Right cardiac atrium (tissue), 5 donors: ENCODE results near the gene POC1A. TPM values are rescaled to one million over a fixed set of nuclear protein-coding genes. Genes with fewer than 3 reads are reported as not detected.

Experiments
- ATAC-seq, 2 donors: fragments of 200-7000 bp; cut with Tn5 transposase; one replicate each; pipeline versions ENCODE4 v1.8.0 to v1.9.1; 2020; ENCODE audit warnings: moderate library complexity in 2 of 2, mild to moderate bottlenecking in 1 of 2
- DNase-seq, 3 donors: peaks; one replicate each; pipeline ENCODE4 v3.0.0-alpha.2; 2020
- H3K27ac ChIP-seq: one replicate; pipeline ENCODE4 v1.5.1; 2013; ENCODE audit warnings: mild to moderate bottlenecking, low read length, control low read depth, moderate library complexity
- H3K27me3 ChIP-seq: one replicate; pipeline ENCODE4 v1.6.1; 2013; ENCODE audit not compliant: control insufficient read depth, insufficient read depth
- H3K4me1 ChIP-seq: one replicate; pipeline ENCODE4 v1.6.1; 2013; ENCODE audit warnings: low read length; ENCODE audit not compliant: control insufficient read depth, insufficient read depth
- H3K4me3 ChIP-seq: one replicate; pipeline ENCODE4 v1.5.1; 2013; ENCODE audit warnings: low read length, control low read depth
- H3K9me3 ChIP-seq: one replicate; pipeline ENCODE4 v1.6.1; 2013; ENCODE audit warnings: low read length; ENCODE audit not compliant: control insufficient read depth
- WGBS: extraction: QIAGEN DNeasy Blood & Tissue Kit; methylation state at CpG from one replicate; pipeline ENCODE4 v1.1.7; 2013; 5-methylcytosine and 5-hydroxymethylcytosine counted together
- intact Hi-C, 4 donors: fragments of 100-400 bp; cut with DNase I; formaldehyde crosslinking; loops; one replicate each; pipeline versions ENCODE4 v1.11.0 to v1.14.0; 2022 to 2023
- polyA plus RNA-seq: library from polyadenylated mRNA; stranded (reverse); fragments of 200-250 nt; gene quantifications from one replicate; pipeline ENCODE4 v1.2.3, GENCODE V29; 2013
- total RNA-seq, 4 donors: library from RNA; stranded (reverse); fragmentation: NEBNext Ultra II Directional; extraction: Animal tissue kit (Norgen Biotek cat#: 25700); gene quantifications; one replicate each; pipeline ENCODE4 v1.2.1, GENCODE V29; 2021
- donor health status: healthy with polysubstance abuse.
- donor health status: DM: no; HTN: yes; CAD: no.
- donor health status: DM: no; HTN: no; CAD: no.
- donor health status: DM: no; HTN: yes; CAD: no; lungs with severe emphysema.
- donor health status: DM: yes; HTN: yes; CAD: no.

The POC1A gene
- total and polyA plus RNA-seq, 5 donors = 0.75 to 1.4 (median 1.2) TPM

DNA sequence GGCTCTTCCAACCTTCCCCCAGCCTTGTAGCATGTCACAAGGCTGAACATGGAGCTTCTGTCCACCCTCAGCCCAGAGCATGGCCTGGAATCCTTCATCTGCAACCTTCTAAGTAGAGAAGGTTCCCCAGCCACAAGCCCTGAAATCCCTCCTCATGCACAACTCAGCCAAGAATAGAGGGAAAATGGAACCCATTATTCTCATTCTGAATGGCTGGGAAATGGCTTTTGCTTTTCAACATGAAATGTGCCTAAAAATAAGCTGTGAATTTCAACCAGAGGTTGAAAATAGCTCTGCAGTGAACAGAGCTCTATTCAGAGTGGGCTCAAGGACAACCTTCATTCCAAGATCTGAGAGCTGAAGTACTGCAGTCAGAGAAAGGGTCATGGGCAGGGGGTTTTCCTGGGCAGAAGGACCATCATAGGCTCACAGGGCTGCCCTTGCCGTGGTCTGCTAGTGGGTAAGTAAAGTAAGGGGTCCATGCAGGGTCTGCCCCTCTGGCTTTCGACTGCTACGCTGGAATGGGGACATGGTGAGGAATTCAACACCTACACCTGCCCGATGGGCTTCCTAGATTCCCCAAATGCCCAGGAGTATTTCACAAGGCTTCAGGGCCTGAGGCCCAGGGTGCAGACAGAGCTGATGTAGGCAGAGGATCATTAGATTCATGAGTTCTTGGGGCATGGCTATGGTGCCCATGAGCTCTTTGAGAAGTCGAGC is 35.9 kb downstream of the POC1A start:
- 91% methylated on average over 5 of the region's 5 CpGs for WGBS
- Histone ChIP-seq H3K4me1 (peaks cover 15% of the 10 kb centered on the region), H3K27me3 (no peaks in the 10 kb centered on the region), H3K4me3 (no peak overlapping the region), H3K27ac (peak overlapping the region; percentile 18), H3K9me3 (no peaks in the 10 kb centered on the region)
- DNase-seq (no peak), ATAC-seq (no peak)
- intact Hi-C loops = no loop called here

GRCh38 chr3:52117537-52117936 is 36.7 kb downstream of the POC1A start:
- H3K27me3 ChIP-seq = no peaks in the 10 kb centered on the region
- no peak overlapping the region for H3K4me3 ChIP-seq
- no peaks in the 10 kb centered on the region for H3K9me3 ChIP-seq
- intact Hi-C loops = no loop called here
- peaks cover 13% of the 10 kb centered on the region for H3K4me1 ChIP-seq
- ATAC-seq (no peak), DNase-seq (no peak)
- whole genome bisulfite sequencing = 94% methylated on average over 4 of the region's 4 CpGs
- no peak overlapping the region for H3K27ac ChIP-seq

- H3K4me3 ChIP-seq = no peak overlapping the region
- WGBS = 95% methylated on average over 6 of the region's 6 CpGs
- H3K9me3 ChIP-seq = no peaks in the 10 kb centered on the region
- no peak for ATAC-seq
- intact Hi-C loops = no loop called here
- DNase-seq = peak in 1 of 3 donors; percentile 14
- no peak overlapping the region for H3K27ac ChIP-seq
- H3K27me3 ChIP-seq = no peaks in the 10 kb centered on the region
- H3K4me1 ChIP-seq = peaks cover 14% of the 10 kb centered on the region
Measured at GRCh38 chr3:52112056-52112455, 42.2 kb downstream of the POC1A start.

GRCh38 chr3:52110502-52110901 is 43.7 kb downstream of the POC1A start:
- 51% methylated on average over 2 of the region's 2 CpGs for WGBS
- intact Hi-C loops = no loop called here
- ATAC-seq = no peak
- DNase-seq = peak in 2 of 3 donors; percentile 14 to 31
- no peak overlapping the region for H3K4me3 ChIP-seq
- peaks cover 14% of the 10 kb centered on the region for H3K4me1 ChIP-seq
- no peaks in the 10 kb centered on the region for H3K9me3 ChIP-seq
- peak overlapping the region; percentile 30 for H3K27ac ChIP-seq
- H3K27me3 ChIP-seq = no peaks in the 10 kb centered on the region

DNA sequence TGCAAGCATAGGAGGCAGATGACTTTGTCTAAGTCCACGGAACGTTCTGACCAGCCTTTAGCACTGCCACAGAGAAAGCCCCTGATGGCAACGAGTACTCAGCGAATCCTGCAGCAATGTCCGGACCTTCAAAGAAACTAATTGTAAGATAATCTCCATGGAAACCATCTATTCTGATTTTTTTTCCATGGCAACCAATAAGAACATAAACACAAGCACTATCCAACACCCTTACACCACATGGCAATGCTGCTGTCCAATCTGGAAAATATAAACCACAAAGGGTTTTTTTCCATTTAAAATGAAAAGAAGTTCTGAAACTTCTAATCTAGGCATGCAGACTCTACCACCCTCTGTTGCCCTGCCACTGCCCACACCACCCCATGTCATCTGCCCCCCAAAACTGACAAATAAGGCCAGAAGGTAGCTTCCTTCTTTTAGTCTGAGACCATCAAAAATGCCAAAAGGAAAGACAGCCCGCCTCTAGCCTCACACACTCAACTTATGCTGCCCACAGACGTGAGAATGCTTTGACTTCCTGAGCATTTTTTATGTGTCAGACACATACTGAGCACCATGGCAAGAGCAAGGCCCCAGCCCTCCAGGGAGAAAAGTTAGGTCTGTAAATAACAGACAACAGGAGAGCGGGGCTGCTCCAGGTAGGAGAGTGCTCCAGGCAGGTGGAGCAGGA is 44.5 kb downstream of the POC1A start:
- 26% methylated on average over 8 of the region's 8 CpGs for WGBS
- ATAC-seq (peak; percentile 45 to 65), DNase-seq (peak in 2 of 3 donors; percentile 41 to 47)
- H3K4me1 ChIP-seq = peaks cover 14% of the 10 kb centered on the region
- intact Hi-C loops = no loop called here
- H3K27ac ChIP-seq = peak overlapping the region; percentile 81
- no peaks in the 10 kb centered on the region for H3K9me3 ChIP-seq
- H3K27me3 ChIP-seq = no peaks in the 10 kb centered on the region
- no peak overlapping the region for H3K4me3 ChIP-seq

DNA sequence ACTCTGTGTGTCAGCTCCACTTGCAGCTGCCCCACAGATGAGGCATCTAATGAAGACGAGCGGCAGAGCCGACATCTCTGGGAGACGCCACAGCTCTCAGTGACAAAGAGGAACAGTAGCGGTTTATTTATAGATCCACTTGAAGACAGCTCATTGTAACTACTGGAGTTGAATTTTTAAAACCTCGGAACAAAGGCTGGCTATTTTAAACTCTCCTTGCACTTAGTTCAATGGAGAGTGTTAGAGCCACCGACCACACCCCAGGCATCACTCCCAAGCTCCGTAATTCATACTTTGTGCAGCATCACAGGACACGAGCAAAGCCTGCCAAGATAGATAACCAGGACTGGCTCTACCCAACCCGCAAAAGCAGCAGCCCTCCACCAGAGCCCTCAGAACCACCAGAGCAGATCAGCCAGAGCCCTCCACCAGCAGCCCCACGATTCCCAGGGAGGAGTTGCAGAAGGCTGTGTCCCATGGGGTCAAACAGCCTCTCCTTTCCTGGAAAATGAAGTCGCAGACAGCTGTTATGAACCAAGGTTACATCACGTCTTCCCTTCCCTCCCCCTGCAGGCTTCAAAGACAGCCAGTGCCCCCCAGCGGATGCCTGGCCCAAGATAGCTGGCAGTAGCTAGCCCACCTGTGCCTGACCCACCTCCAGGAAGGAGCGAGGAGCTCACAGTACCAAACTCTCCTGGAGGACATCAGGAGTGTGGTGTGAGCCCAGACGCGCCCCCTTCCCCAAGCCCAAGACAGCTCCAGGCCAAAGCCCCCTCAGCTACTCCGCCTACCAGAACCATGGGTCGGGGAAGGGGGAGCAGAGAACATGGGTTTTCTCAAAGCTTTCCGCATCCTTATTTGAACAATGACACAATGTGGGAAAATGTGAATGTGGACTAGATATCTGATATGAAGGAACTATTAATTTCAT is 45.7 kb downstream of the POC1A start:
- H3K4me1 ChIP-seq = peaks cover 14% of the 10 kb centered on the region
- peak; percentile 64 to 85 (median 80) for DNase-seq
- H3K27ac ChIP-seq = peak overlapping the region; percentile 89
- intact Hi-C loops = no loop called here
- 21% methylated on average over 20 of the region's 20 CpGs for WGBS
- peak; percentile 73 to 81 for ATAC-seq
- no peaks in the 10 kb centered on the region for H3K27me3 ChIP-seq
- no peaks in the 10 kb centered on the region for H3K9me3 ChIP-seq
- H3K4me3 ChIP-seq = no peak overlapping the region

GRCh38 chr3:52106951-52107611 is 47.1 kb downstream of the POC1A start:
- Histone ChIP-seq H3K9me3 (no peaks in the 10 kb centered on the region), H3K27me3 (no peaks in the 10 kb centered on the region), H3K4me3 (no peak overlapping the region), H3K4me1 (peaks cover 14% of the 10 kb centered on the region), H3K27ac (peak overlapping the region; percentile 19)
- intact Hi-C loops = no loop called here
- DNase-seq (peak in 1 of 3 donors; percentile 46), ATAC-seq (no peak)
- 94% methylated on average over 11 of the region's 11 CpGs for WGBS

DNA sequence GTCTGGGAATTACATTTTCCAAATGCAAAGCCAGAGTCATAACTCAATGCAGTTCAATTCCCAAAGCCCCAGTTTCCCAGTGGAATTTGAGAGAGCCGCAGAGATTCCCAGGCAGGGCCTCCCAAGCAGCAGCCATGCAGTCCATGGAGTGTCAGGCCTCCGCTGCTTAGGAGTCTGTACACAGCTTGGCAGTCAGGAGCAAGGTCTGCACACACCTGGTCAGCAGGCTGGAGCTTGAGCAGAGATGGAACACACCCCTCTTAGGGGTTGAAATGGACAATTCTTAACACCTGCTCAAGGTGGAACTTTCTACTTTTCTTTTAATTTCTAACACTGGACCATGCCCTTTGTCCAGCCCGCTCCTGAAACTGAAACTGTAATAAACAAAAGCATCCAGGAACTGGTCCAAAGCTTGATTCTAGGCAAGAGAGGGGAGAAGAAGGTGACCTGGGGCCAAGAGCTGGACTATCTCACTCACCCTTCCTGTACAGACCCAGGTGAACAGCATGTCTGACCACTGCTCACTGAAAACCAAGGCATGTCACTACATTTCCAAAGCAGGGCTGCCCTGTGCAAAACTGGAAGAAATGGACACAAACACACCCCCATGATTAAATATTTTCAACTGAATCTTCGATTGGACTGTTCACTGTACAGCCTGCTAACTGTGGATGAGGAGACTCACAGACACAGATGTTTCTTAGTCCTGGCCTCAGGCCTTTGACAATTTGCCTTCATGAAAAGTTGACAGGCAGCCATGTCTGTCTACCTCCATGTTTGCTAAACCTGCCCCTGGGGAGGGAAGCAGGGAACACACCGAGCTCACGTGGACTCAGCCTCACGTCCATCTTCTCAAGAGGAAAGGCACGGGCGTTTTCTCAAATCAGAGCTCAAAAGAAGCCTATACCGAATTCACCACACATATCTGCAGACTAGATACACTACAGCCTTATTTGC is 49.3 kb downstream of the POC1A start:
- no peaks in the 10 kb centered on the region for H3K27me3 ChIP-seq
- 91% methylated on average over 10 of the region's 10 CpGs for WGBS
- intact Hi-C loops = no loop called here
- DNase-seq (peak in 1 of 3 donors; percentile 22), ATAC-seq (no peak)
- H3K27ac ChIP-seq = no peak overlapping the region
- H3K9me3 ChIP-seq = no peaks in the 10 kb centered on the region
- H3K4me1 ChIP-seq = peaks cover 10% of the 10 kb centered on the region
- H3K4me3 ChIP-seq = no peak overlapping the region

DNA sequence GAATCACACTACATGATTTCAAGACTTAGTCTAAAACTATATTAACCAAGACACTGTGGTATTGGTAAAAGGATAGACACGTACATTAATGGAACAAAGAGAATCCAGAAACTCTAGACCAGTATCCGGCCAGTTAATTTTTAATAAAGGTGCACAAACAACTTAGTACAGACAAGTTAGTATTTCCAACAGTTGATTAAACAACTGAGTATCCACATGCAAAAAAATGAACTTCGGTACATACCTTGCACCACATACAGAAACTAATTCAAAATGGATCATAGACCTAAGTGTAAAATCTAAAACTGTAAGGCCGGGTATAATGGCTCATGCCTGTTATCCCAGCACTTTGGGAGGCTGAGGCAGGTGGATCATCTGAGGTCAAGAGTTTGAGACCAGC is 51.3 kb downstream of the POC1A start:
- WGBS = 97% methylated on average over 4 of the region's 4 CpGs
- no peak overlapping the region for H3K4me3 ChIP-seq
- intact Hi-C loops = no loop called here
- ATAC-seq (no peak), DNase-seq (no peak)
- H3K4me1 ChIP-seq = no peaks in the 10 kb centered on the region
- no peak overlapping the region for H3K27ac ChIP-seq
- H3K9me3 ChIP-seq = no peaks in the 10 kb centered on the region
- no peaks in the 10 kb centered on the region for H3K27me3 ChIP-seq

- 51% methylated on average over 3 of the region's 3 CpGs for WGBS
- intact Hi-C loops = no loop called here
Measured at GRCh38 chr3:52099001-52099401, 55.2 kb downstream of the POC1A start.

More at GRCh38 chr3:52099001-52099401, 55.2 kb downstream of the POC1A start:
- peak overlapping the region; percentile 81 for H3K27ac ChIP-seq
- DNase-seq (peak in 2 of 3 donors; percentile 44 to 55), ATAC-seq (peak; percentile 71 to 87)
- no peaks in the 10 kb centered on the region for H3K27me3 ChIP-seq
- no peaks in the 10 kb centered on the region for H3K9me3 ChIP-seq
- H3K4me3 ChIP-seq = no peak overlapping the region
- no peaks in the 10 kb centered on the region for H3K4me1 ChIP-seq
